ENCODE measurements around the gene PCOLCE2.

The PCOLCE2 gene

DNA sequence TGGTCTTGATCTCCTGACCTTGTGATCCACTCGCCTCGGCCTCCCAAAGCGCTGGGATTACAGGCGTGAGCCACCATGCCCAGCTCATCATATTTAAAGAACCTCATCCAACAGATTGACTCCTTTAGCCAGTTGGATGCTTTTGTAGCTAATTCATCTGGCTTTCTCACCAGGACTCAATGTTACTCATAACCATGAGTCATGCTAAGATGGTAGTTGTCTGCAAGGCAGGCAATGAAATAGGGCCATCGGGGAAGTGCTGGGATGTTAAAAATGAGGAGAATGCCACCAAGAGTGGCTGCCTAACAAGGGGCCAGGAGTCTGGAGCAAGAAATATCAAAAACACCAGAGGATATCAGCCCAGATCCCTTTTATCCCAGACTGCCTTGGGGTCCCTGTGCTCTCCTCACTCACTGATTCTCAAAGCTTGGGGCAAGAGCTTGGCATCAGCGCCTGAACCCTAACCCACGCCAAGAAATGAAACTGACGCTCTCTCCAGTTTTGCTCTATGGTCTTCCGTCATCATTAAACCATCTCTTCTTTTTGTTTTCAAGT lies 7.4 kb upstream of the PCOLCE2 start:
- TF ChIP-seq RAD21 (IDR thresholded peaks at IDR 0.05; ENCODE audit: low read depth) (no peak), TAF1 (IDR thresholded peaks at IDR 0.05; ENCODE audit: low read depth) (no peak), REST (IDR thresholded peaks at IDR 0.05; ENCODE audit: low read depth) (no peak), NFIC (IDR thresholded peaks at IDR 0.05) (no peak), YY1 (IDR thresholded peaks at IDR 0.05; ENCODE audit: low read depth) (no peak), EP300 (IDR thresholded peaks at IDR 0.05; ENCODE audit: borderline replicate concordance) (no peak), TEAD4 (IDR thresholded peaks at IDR 0.05) (no peak), ZBTB7A (IDR thresholded peaks at IDR 0.05; ENCODE audit: low read depth) (no peak), EGR1 (IDR thresholded peaks at IDR 0.05) (no peak), FOXM1 (IDR thresholded peaks at IDR 0.05; ENCODE audit: borderline replicate concordance, low read depth) (no peak), MAX (IDR thresholded peaks at IDR 0.05) (no peak), TCF12 (IDR thresholded peaks at IDR 0.05; ENCODE audit: low read depth) (no peak)

DNA sequence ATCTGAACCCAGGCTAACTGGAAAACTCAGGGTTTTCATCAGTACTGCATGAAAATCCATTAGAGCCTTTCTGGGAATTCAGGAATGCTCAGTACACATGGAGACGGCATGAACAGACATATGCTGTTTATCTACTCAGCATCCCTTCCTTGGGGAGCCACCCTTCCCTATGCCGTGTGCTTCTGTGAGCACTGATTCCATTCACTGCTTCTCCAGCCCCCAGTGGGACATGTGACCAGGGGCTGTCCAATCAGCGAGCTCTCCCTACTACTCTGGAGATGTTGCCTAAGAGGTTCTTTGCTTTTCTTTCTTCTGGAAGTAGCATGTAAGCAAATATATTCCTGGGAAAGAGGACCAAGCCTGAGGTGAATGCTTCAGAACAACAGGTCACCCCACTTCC lies 5.6 kb upstream of the PCOLCE2 start:
- no peak for TF ChIP-seq CEBPB (IDR thresholded peaks at IDR 0.05)
- TF ChIP-seq TCF12 (IDR thresholded peaks at IDR 0.05; ENCODE audit: low read depth): no peak
- no peak for TF ChIP-seq TEAD4 (IDR thresholded peaks at IDR 0.05)
- TF ChIP-seq NFIC (IDR thresholded peaks at IDR 0.05): no peak
- TF ChIP-seq, protein P1, sequence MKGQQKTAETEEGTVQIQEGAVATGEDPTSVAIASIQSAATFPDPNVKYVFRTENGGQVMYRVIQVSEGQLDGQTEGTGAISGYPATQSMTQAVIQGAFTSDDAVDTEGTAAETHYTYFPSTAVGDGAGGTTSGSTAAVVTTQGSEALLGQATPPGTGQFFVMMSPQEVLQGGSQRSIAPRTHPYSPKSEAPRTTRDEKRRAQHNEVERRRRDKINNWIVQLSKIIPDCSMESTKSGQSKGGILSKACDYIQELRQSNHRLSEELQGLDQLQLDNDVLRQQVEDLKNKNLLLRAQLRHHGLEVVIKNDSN (IDR thresholded peaks at IDR 0.05): peak; percentile 75
- no peak for TF ChIP-seq FOXM1 (IDR thresholded peaks at IDR 0.05; ENCODE audit: borderline replicate concordance, low read depth)

GRCh38 chr3:142892714-142893113 lies 3.8 kb upstream of the PCOLCE2 start:
- TF ChIP-seq, protein P1 (IDR thresholded peaks at IDR 0.05): 0 out of 2 replicates have a peak, but pooled peaks have one; percentile 23
- no peak for TF ChIP-seq REST (IDR thresholded peaks at IDR 0.05; ENCODE audit: low read depth)

DNA sequence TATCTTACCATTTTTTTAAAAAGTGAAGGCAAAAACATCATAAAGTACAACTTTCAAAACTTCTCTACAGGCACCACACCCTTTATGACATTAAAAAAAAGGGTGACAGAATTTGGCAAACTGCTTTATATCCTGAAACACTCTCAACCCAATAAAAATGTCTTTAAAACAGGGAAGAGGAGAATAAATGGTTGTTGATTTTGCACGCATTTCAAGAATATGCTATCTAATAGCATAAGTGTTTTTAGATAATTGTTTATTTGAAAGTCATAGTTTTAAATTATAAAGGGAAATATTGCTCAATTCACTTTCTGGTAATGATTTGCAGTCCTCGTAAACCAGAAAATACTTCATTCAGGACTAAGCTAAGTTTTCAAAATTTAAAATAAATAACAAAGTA lies 1.7 kb upstream of the PCOLCE2 start:
- TF ChIP-seq, protein P1 (IDR thresholded peaks at IDR 0.05): no peak
- no peak for TF ChIP-seq EP300 (IDR thresholded peaks at IDR 0.05; ENCODE audit: borderline replicate concordance)
- TF ChIP-seq REST (IDR thresholded peaks at IDR 0.05; ENCODE audit: low read depth): no peak
- no peak for TF ChIP-seq TEAD4 (IDR thresholded peaks at IDR 0.05)
- TF ChIP-seq YY1 (IDR thresholded peaks at IDR 0.05; ENCODE audit: low read depth): no peak
- TF ChIP-seq RAD21 (IDR thresholded peaks at IDR 0.05; ENCODE audit: low read depth): no peak
- no peak for TF ChIP-seq MAX (IDR thresholded peaks at IDR 0.05)
